Measurements from ENCODE around the gene ANGPTL1.

GRCh38 chr1:178862864-178863263 is 8.0 kb downstream of the ANGPTL1 start:
- TF ChIP-seq EZH2phosphoT487 (IDR thresholded peaks at IDR 0.05) (no peak), CTCF (IDR thresholded peaks at IDR 0.05) (no peak), EZH2 (IDR thresholded peaks at IDR 0.05) (no peak)

Measured in neural progenitor cell (in vitro differentiated cells).